NT2/D1 (cell line): Measurements from ENCODE around the gene IL16.

Experiments
- SUZ12 ChIP-seq: IDR thresholded peaks from 2 replicates; pipeline ENCODE4 v1.6.1; 2011; ENCODE audit not compliant: insufficient read length, insufficient read depth; ENCODE audit errors: extremely low read depth
- ZNF274 ChIP-seq: IDR thresholded peaks from 2 replicates; pipeline ENCODE4 v1.6.1; 2011; ENCODE audit warnings: mild to moderate bottlenecking, low read depth, low read length

DNA sequence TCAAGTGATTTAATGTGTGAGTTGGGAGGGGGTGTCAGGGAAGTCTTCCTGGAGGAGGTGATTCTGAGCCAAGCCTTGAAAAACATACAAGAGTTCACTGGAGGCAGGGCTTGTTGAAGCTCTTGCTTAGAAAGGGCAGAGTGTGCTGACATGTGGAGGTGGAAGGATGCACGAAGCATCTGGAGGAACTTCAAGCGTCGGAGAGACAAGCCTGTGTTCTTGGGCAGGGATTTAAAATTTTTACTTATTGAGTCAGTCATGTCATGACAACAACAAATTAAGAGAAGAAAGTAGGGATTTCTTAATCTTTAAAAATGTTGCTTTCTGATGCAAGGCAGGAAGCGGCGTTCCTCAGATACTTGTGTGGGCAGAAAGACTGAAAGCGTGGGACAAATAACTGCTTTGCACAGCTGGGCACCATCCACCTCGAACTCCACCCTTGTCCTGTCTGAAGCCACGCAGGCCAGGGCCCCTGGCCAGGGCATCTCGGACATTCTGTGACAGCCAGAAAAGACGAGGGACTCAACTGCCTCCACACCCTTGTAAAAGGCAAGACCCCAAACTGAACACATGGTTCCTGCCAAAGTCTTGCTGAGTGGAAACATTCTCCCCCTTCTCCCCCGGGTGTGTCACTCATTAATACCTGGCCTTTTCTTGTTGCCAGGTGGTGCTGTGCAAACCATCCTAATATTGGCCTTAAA, 6.9 kb upstream of the IL16 start:
- no peak for TF ChIP-seq SUZ12
- TF ChIP-seq ZNF274: no peak
